ENCODE data around the gene TREX2.
"Not testable (repeated sequence)": the region's sequence is repeated elsewhere in the genome, so short reads cannot be mapped to it uniquely, and the experiment has no call there.

TREX2 gene

GRCh38 chrX:153406011-153406410, 39.8 kb downstream of the TREX2 start:
- DNase-seq: no peak

DNA sequence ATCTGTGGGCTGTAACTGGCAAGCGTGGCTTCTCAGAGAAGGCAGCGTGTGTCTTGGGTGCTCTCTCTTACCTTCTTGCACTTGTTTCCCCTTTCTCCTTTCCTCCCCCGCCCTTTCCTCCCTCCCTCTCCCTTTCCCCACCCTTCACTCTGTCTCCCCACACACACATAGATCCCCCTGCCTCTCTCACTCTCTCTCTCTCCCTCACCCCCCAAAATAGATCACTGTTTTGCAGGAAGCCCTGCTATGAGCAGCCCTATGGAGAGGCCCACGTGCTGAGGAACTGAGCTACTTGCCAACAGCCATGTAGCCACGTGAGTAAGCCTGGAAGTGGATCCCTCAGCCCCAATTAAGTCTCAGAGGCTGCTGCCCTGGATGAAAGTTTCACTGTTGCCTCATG, 40.4 kb downstream of the TREX2 start:
- no peak for DNase-seq

DNA sequence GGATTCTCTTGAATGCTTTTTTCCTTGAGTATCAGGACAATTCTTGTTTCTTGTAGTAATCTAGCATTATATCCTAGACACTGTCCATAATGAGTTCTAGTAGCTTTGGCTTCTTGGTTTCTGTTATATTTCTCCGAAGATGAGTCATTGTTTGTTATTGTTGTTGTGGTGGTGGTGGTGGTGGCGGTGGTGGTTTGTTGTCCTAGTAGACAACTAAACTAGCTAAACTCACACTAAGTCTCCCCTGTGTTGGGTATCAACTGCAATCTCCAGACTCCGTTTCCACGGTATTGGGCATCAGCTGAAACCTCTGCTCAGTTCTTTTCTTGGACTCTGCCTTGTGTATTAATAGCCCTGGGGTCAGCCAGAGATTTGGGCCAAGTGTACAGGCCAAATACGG, 41.5 kb downstream of the TREX2 start:
- not testable (repeated sequence) for DNase-seq

- DNase-seq: no peak
These were observed 44.6 kb downstream of the TREX2 start, which contains the start of gene PNMA6E for GRCh38 chrX:153401133-153401764. TSS of gene PNMA6E (minus strand) at chrX:153401350. CDS start at chrX:153398849, 2,501 bp downstream.

- peak; percentile 39 for DNase-seq
These were observed 45.4 kb downstream of the TREX2 start for GRCh38 chrX:153400146-153401132.

DNA sequence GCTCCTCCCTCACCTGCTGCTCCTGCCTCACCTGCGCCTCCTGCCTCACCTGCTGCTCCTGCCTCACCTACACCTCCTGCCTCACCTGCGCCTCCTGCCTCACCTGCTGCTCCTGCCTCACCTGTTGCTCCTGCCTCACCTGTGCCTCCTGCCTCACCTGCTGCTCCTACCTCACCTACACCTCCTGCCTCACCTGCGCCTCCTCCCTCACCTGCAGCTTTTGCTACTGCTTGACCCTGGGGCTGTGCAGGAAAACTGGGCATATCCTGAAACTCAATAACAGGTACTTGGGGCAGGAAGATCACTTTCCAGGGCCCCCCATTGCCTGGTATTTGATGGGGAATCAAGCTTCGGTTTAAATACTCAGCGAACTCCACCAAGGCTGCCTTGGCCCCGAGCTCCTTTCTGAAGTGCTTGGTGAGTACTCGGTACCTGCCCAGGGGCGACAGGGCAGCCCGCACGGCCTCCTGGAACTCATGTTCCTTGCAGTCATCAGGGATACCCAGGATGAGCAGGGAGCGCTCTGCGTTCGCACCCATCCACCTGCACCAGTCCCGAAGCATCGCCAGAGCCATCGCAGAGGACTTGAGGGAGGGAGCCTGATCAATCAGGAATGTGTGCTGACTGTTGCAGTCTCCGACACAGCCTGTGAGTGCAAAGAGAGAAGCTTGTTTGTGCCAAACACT, 47.4 kb downstream of the TREX2 start:
- DNase-seq: no peak

DNA sequence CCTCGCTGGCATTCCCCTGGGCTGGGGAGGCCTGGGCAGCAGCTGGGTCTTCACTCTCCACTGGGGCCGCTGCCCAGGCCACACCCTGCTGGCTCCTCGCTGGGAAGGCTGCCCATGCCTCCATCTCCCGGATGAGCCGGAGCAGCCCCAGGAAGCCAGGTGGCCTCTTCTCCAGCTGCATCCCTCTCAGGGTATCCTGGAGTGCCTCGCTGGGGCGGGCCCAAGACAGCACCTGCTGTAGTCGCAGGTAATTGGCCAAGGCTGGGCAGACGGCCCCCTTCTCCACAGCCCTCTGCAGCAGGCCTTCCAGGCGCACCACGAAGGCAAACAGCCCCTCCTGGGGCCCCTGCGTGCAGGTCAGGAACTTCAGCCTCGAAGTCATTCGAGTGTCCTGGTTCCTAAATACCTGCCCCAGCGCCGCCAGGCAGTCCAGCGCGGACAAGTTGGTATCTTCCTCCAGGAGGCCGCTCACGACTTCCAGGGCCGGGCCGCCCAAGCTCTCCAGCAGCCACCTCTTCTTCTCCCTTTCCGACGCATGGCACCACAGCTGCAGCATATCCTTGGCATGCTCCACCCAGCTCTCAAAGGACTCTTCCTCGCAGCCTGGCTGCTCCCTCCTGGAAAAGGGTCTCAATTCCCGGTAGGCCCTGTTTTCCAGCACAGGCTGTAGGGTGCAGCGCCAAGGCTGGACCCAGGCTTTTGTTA, 48.4 kb downstream of the TREX2 start:
- DNase-seq: no peak

GRCh38 chrX:153396320-153397195, 49.3 kb downstream of the TREX2 start:
- no peak for DNase-seq

GRCh38 chrX:153395613-153396319, 50.1 kb downstream of the TREX2 start:
- DNase-seq: no peak

DNA sequence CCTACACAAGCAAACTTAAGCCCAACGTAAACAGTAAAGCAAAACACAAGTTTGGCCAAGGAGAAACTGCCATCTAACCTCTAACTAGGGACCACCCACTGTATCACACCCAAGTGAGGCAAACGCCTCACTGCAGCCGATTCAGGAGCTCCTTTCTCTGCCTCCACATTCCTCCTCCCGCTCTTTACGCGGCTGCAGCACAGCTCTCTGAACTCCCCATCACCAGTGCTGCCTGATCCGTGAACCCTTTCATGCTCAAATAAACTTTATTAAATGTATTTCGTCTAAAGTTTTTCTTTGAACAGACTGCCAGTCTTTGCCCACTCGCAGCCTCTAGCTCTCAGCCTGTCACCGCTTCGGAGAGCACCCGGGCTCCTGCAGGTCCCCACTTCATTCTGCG, 51.2 kb downstream of the TREX2 start:
- DNase-seq: no peak

All from CD4-positive, alpha-beta T cell treated with Interferon gamma for 1 hour (primary cell).